Mucosa of rectum (tissue), 2 donors: ENCODE measurements around the gene RUNX1.

Experiments
- H3K27ac ChIP-seq, 2 donors: one replicate each; pipeline ENCODE4 v1.7.0; 2013; ENCODE audit warnings: inconsistent platforms in 2 of 2, low read depth in 2 of 2, low read length in 2 of 2
- H3K27me3 ChIP-seq, 2 donors: one replicate each; pipeline ENCODE4 v1.7.0; 2013; ENCODE audit warnings: low read length in 2 of 2; ENCODE audit not compliant: control insufficient read depth in 2 of 2, insufficient read depth in 2 of 2
- H3K36me3 ChIP-seq, 2 donors: one replicate each; pipeline ENCODE4 v1.7.0; 2013; ENCODE audit warnings: low read length in 2 of 2; ENCODE audit not compliant: control insufficient read depth in 2 of 2, insufficient read depth in 2 of 2
- H3K4me1 ChIP-seq, 2 donors: one replicate each; pipeline ENCODE4 v1.7.0; 2013; ENCODE audit warnings: low read length in 2 of 2, mild to moderate bottlenecking in 1 of 2; ENCODE audit not compliant: control insufficient read depth in 2 of 2, insufficient read depth in 2 of 2
- H3K4me3 ChIP-seq, 2 donors: one replicate each; pipeline ENCODE4 v1.7.0; 2013; ENCODE audit warnings: low read length in 2 of 2
- H3K9ac ChIP-seq, 2 donors: one replicate each; pipeline ENCODE4 v1.7.0; 2013; ENCODE audit warnings: low read length in 2 of 2, low read depth in 1 of 2, mild to moderate bottlenecking in 1 of 2
- H3K9me3 ChIP-seq, 2 donors: one replicate each; pipeline ENCODE4 v1.7.0; 2013; ENCODE audit warnings: low read length in 2 of 2; ENCODE audit not compliant: control insufficient read depth in 2 of 2
- donor health status: healthy.
- donor health status: Normal muscosa, but diverticular disease.

RUNX1 gene

GRCh38 chr21:35048706-35049617 is at the start of gene RUNX1:
Gene RUNX1, minus strand, starts transcription at chr21:35049302.
- peak within 1 kb of the TSS; percentile 70 to 83 for H3K27ac ChIP-seq
- no peaks in the 10 kb centered on the region for H3K27me3 ChIP-seq
- H3K9ac ChIP-seq: peak within 1 kb of the TSS; percentile 54 to 58
- H3K4me3 ChIP-seq: peak within 1 kb of the TSS; percentile 46 to 72
- H3K9me3 ChIP-seq: no peaks in the 10 kb centered on the region
- H3K36me3 ChIP-seq: no peaks in the 10 kb centered on the region
- peaks cover 20 to 28% of the 10 kb centered on the region in 2 donors for H3K4me1 ChIP-seq

- Histone ChIP-seq H3K27me3 (no peaks in the 10 kb centered on the region), H3K9me3 (no peaks in the 10 kb centered on the region)
Observed at GRCh38 chr21:35097525-35097924, 48.4 kb upstream of the RUNX1 start.

GRCh38 chr21:35096959-35097358 is 47.9 kb upstream of the RUNX1 start:
- no peaks in the 10 kb centered on the region for H3K36me3 ChIP-seq
- H3K9ac ChIP-seq: no peak overlapping the region
- H3K27ac ChIP-seq: no peak overlapping the region
- no peak overlapping the region for H3K4me3 ChIP-seq
- no peaks in the 10 kb centered on the region for H3K27me3 ChIP-seq
- H3K9me3 ChIP-seq: no peaks in the 10 kb centered on the region
- H3K4me1 ChIP-seq: no peaks in the 10 kb centered on the region

More at GRCh38 chr21:35097525-35097924, 48.4 kb upstream of the RUNX1 start:
- Histone ChIP-seq H3K9ac (no peak overlapping the region), H3K4me1 (no peaks in the 10 kb centered on the region), H3K4me3 (no peak overlapping the region), H3K36me3 (no peaks in the 10 kb centered on the region), H3K27ac (no peak overlapping the region)

- no peak overlapping the region for H3K4me3 ChIP-seq
- no peak overlapping the region for H3K9ac ChIP-seq
- no peaks in the 10 kb centered on the region for H3K4me1 ChIP-seq
- no peaks in the 10 kb centered on the region for H3K36me3 ChIP-seq
- H3K9me3 ChIP-seq: no peaks in the 10 kb centered on the region
- no peak overlapping the region for H3K27ac ChIP-seq
- H3K27me3 ChIP-seq: no peaks in the 10 kb centered on the region
Observed at GRCh38 chr21:35095859-35096291, 46.8 kb upstream of the RUNX1 start.

GRCh38 chr21:35093514-35093913 is 44.4 kb upstream of the RUNX1 start:
- H3K9me3 ChIP-seq: no peaks in the 10 kb centered on the region
- H3K36me3 ChIP-seq: no peaks in the 10 kb centered on the region
- no peak overlapping the region for H3K4me3 ChIP-seq
- no peaks in the 10 kb centered on the region for H3K27me3 ChIP-seq
- H3K9ac ChIP-seq: no peak overlapping the region
- no peaks in the 10 kb centered on the region for H3K4me1 ChIP-seq
- no peak overlapping the region for H3K27ac ChIP-seq

- no peak overlapping the region for H3K27ac ChIP-seq
- no peak overlapping the region for H3K9ac ChIP-seq
- H3K36me3 ChIP-seq: no peaks in the 10 kb centered on the region
- H3K4me3 ChIP-seq: no peak overlapping the region
- no peaks in the 10 kb centered on the region for H3K4me1 ChIP-seq
- H3K27me3 ChIP-seq: no peaks in the 10 kb centered on the region
- no peaks in the 10 kb centered on the region for H3K9me3 ChIP-seq
Observed at GRCh38 chr21:35091496-35091895, 42.4 kb upstream of the RUNX1 start.

GRCh38 chr21:35090403-35090802 is 41.3 kb upstream of the RUNX1 start:
- Histone ChIP-seq H3K27ac (no peak overlapping the region), H3K36me3 (no peaks in the 10 kb centered on the region), H3K4me3 (no peak overlapping the region), H3K9me3 (no peaks in the 10 kb centered on the region), H3K9ac (no peak overlapping the region), H3K4me1 (no peaks in the 10 kb centered on the region), H3K27me3 (no peaks in the 10 kb centered on the region)

- Histone ChIP-seq H3K9ac (no peak overlapping the region), H3K4me1 (no peaks in the 10 kb centered on the region), H3K27ac (no peak overlapping the region), H3K4me3 (no peak overlapping the region), H3K9me3 (no peaks in the 10 kb centered on the region), H3K36me3 (no peaks in the 10 kb centered on the region), H3K27me3 (no peaks in the 10 kb centered on the region)
Observed at GRCh38 chr21:35088319-35088771, 39.2 kb upstream of the RUNX1 start.

GRCh38 chr21:35086357-35086756 is 37.3 kb upstream of the RUNX1 start:
- no peak overlapping the region for H3K4me3 ChIP-seq
- no peak overlapping the region for H3K27ac ChIP-seq
- no peaks in the 10 kb centered on the region for H3K4me1 ChIP-seq
- no peak overlapping the region for H3K9ac ChIP-seq
- H3K36me3 ChIP-seq: no peaks in the 10 kb centered on the region
- H3K27me3 ChIP-seq: no peaks in the 10 kb centered on the region
- H3K9me3 ChIP-seq: no peaks in the 10 kb centered on the region

GRCh38 chr21:35084869-35085268 is 35.8 kb upstream of the RUNX1 start:
- Histone ChIP-seq H3K36me3 (no peaks in the 10 kb centered on the region), H3K9me3 (no peaks in the 10 kb centered on the region), H3K9ac (no peak overlapping the region), H3K4me3 (no peak overlapping the region), H3K4me1 (no peaks in the 10 kb centered on the region), H3K27ac (no peak overlapping the region), H3K27me3 (no peaks in the 10 kb centered on the region)
